Lower lobe of right lung (tissue), 2 donors: ENCODE measurements around the gene CDK8. TPM values are rescaled to one million over a fixed set of nuclear protein-coding genes. Genes with fewer than 3 reads are reported as not detected.

Source experiments
- ATAC-seq, 2 donors: fragments of 200-7000 bp; cut with Tn5 transposase; one replicate each; pipeline ENCODE4 v1.9.1; 2020 to 2022; ENCODE audit warnings: mild to moderate bottlenecking in 2 of 2, moderate library complexity in 2 of 2
- DNase-seq: peaks from one replicate; pipeline ENCODE4 v3.0.0-alpha.2; 2020
- H3K27ac ChIP-seq: fragments of 200-600 bp; one replicate; pipeline ENCODE4 v1.8.0; 2022
- H3K27me3 ChIP-seq: fragments of 200-600 bp; one replicate; pipeline ENCODE4 v1.8.0; 2022; ENCODE audit warnings: low read depth
- H3K36me3 ChIP-seq: fragments of 200-600 bp; one replicate; pipeline ENCODE4 v1.8.0; 2022; ENCODE audit warnings: mild to moderate bottlenecking
- H3K4me1 ChIP-seq: fragments of 200-600 bp; one replicate; pipeline ENCODE4 v1.8.0; 2022
- H3K4me3 ChIP-seq: fragments of 200-600 bp; one replicate; pipeline ENCODE4 v1.8.0; 2022; ENCODE audit warnings: mild to moderate bottlenecking
- H3K9me3 ChIP-seq: fragments of 200-600 bp; one replicate; pipeline ENCODE4 v1.8.0; 2022
- intact Hi-C: fragments of 100-400 bp; cut with DNase I; formaldehyde crosslinking; loops from one replicate; pipeline ENCODE4 v1.11.0; 2022
- long read RNA-seq: library from polyadenylated mRNA; unstranded; transcript quantifications from one replicate; pipeline ENCODE4 v2.0.0, GENCODE V29; 2021
- total RNA-seq: library from RNA; stranded (reverse); fragmentation: NEBNext Ultra II Directional; extraction: Animal tissue kit (Norgen Biotek cat#: 25700); gene quantifications from one replicate; pipeline ENCODE4 v1.2.1, GENCODE V29; 2021
- TF ChIP-seq, protein P1 (sequence below): fragments of 200-600 bp; IDR thresholded peaks from one replicate; pipeline ENCODE4 v1.8.0; 2022; ENCODE audit warnings: antibody characterized with exemption, mild to moderate bottlenecking
- donor health status: DM: no; HTN: yes; CAD: no; lungs with severe emphysema.

Gene CDK8
- total RNA-seq: 10.3 TPM
- long read RNA-seq, transcript CDK8-201 (13 exons, 3,055 nt): major isoform, 5 of 12 reads
- long read RNA-seq, partial matches to known transcripts: 0 of 12 reads
- long read RNA-seq, other reads (novel, unspliced or antisense): 7 of 12 reads

DNA sequence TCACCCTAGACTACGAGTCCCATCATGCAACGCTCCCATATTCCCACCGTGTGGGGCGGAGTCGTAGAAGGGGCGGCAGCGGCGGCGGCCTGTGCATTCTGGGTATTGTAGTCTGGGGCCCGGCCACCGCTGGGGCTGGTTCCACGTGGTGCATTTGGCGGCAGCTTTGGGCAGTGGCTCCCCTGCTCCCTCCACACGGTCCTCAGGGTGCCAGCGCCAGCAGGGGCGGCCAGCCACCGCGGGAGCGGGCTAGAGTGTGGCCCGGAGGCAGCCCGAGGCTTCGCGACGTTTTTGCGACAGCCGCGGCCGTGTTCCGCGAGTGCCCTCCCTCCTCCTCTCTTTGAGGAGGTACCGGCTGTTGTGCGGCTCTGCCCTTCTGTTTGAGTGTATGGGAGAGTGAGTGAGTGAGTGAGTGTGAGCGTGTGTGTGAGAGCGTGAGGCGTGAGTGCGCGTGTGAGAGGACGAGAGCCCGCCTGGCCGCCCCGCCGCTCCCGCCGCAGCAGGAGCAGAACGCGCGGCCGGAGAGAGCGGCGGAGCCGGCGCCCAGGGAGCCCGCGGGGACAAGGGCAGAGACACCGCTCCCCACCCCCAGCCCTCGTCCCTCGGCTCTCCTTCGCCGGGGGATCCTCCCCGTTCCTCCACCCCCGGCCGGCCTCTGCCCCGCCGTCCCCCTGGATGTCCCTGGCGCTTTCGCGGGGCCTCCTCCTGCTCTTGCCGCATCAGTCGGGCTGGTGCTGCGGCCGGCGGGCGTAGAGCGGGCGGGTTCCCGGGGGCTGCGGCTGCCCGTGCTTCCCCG, at the start of gene CDK8:
TSS of gene CDK8 (plus strand) at position 343 of the 796 bp plus-strand sequence. CDS start 513 bp downstream, outside the sequence.
- Histone ChIP-seq H3K9me3 (no peaks in the 10 kb centered on the region), H3K4me3 (peak within 1 kb of the TSS; percentile 92), H3K36me3 (no peaks in the 10 kb centered on the region), H3K27me3 (no peaks in the 10 kb centered on the region), H3K27ac (peak within 1 kb of the TSS; percentile 89), H3K4me1 (peaks cover 25% of the 10 kb centered on the region)
- peak; percentile 96 for ATAC-seq
- intact Hi-C loops: no loop called here
- DNase-seq: peak; percentile 95
- TF ChIP-seq, protein P1, sequence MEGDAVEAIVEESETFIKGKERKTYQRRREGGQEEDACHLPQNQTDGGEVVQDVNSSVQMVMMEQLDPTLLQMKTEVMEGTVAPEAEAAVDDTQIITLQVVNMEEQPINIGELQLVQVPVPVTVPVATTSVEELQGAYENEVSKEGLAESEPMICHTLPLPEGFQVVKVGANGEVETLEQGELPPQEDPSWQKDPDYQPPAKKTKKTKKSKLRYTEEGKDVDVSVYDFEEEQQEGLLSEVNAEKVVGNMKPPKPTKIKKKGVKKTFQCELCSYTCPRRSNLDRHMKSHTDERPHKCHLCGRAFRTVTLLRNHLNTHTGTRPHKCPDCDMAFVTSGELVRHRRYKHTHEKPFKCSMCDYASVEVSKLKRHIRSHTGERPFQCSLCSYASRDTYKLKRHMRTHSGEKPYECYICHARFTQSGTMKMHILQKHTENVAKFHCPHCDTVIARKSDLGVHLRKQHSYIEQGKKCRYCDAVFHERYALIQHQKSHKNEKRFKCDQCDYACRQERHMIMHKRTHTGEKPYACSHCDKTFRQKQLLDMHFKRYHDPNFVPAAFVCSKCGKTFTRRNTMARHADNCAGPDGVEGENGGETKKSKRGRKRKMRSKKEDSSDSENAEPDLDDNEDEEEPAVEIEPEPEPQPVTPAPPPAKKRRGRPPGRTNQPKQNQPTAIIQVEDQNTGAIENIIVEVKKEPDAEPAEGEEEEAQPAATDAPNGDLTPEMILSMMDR: no peak

DNA sequence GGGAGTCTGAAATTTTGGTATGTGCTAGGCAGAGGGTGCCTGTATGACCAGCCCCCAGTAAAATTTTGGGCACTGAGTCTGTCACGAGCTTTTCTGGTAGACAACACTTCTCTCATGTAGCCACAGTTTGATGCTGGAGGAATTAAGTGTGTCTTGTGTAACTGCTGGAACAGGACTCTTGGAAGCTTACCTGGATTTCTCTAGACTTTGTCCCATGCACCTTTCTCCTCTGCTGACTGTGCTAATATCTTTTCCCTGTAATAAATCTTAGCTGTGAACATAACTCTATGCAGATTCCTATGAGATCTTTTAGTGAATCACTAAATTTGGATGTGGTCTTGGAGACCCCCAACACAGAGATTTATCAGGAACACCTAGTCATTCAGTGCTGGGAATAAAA, 45.6 kb upstream of the CDK8 start:
- TF ChIP-seq, protein P1: no peak
- H3K4me1 ChIP-seq: no peaks in the 10 kb centered on the region
- peaks cover 80% of the 10 kb centered on the region for H3K36me3 ChIP-seq
- no peak for ATAC-seq
- no peaks in the 10 kb centered on the region for H3K27me3 ChIP-seq
- H3K4me3 ChIP-seq: no peak overlapping the region
- intact Hi-C loops: no loop called here
- no peak overlapping the region for H3K27ac ChIP-seq
- no peaks in the 10 kb centered on the region for H3K9me3 ChIP-seq
- DNase-seq: no peak

DNA sequence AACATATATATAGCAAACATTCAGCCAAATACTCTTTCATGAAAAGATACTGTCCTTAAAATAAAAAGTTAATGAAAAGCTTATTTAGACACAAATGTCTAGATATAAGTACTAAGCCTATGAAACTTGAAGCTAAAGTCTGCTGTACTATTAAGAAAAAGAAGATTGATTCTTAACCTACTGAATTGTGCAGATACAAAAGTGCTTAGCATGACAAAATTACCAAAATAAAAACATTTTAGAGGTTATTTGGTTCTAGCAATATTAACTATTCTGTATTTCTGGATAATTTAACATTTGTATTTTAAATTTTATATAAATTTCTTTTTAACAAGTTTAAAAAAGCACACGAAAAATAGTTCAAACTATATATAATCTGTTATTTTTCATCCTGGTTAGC, 40.6 kb upstream of the CDK8 start:
- intact Hi-C loops: no loop called here
- DNase-seq: no peak
- Histone ChIP-seq H3K27ac (no peak overlapping the region), H3K27me3 (no peaks in the 10 kb centered on the region), H3K4me3 (no peak overlapping the region), H3K4me1 (no peaks in the 10 kb centered on the region), H3K9me3 (no peaks in the 10 kb centered on the region), H3K36me3 (peaks cover 96% of the 10 kb centered on the region)
- TF ChIP-seq, protein P1: no peak
- no peak for ATAC-seq

DNA sequence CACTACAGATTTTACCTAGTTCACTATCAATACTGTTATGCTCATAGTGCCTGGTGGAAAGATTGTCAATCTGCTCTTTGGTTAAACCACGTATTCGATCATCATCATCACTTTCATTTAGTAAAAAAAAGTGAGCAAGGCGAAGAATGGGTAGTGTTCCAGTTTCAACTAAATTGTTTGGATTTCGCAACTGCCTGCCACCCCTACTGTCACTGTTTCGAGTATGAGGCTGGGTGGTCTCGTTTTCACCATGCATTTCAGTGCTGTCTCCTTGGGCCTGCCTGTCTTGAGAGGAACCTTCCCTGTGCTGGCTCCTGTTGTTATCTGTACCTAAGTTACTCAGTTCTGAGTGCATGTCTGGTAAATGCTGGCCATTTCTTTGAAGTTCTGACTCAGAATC, 39.9 kb upstream of the CDK8 start:
- peaks cover 96% of the 10 kb centered on the region for H3K36me3 ChIP-seq
- no peak for ATAC-seq
- H3K4me3 ChIP-seq: no peak overlapping the region
- no peaks in the 10 kb centered on the region for H3K27me3 ChIP-seq
- TF ChIP-seq, protein P1: no peak
- H3K4me1 ChIP-seq: no peaks in the 10 kb centered on the region
- no peaks in the 10 kb centered on the region for H3K9me3 ChIP-seq
- no peak overlapping the region for H3K27ac ChIP-seq
- no peak for DNase-seq
- intact Hi-C loops: no loop called here

DNA sequence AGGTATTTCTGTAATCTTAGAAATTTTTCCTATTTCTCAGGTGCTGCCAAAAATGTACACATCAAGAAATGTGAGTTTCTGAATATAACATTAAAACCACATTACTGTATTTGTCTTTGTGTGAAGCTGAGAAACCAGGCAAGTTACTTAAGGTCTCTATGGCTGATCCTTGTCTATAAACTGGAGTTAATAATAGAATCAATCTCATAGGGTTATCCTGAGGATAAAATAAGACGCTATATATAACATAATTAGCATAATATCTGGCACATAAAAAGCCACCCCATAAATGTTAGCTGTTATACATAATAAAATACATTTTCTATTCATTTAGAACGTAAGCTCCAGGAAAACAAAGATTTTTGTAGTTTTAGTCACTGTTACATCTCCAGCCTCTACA, 37.9 kb upstream of the CDK8 start:
- Histone ChIP-seq H3K27me3 (no peaks in the 10 kb centered on the region), H3K36me3 (peaks cover 89% of the 10 kb centered on the region), H3K27ac (no peak overlapping the region), H3K4me1 (peaks cover 19% of the 10 kb centered on the region), H3K9me3 (no peaks in the 10 kb centered on the region), H3K4me3 (no peak overlapping the region)
- no peak for DNase-seq
- intact Hi-C loops: no loop called here
- TF ChIP-seq, protein P1: no peak
- ATAC-seq: no peak
